GM12875 (cell line): Measurements from ENCODE around the gene LETMD1.

ENCODE experiments used
- H3K4me3 ChIP-seq: one replicate; pipeline ENCODE4 v1.5.1; 2011; ENCODE audit warnings: low read depth, low read length, control low read depth
- CTCF ChIP-seq: IDR thresholded peaks from 2 replicates; pipeline ENCODE4 v1.5.1; 2011; ENCODE audit warnings: low read depth, mild to moderate bottlenecking, control low read depth, inconsistent platforms, low read length, moderate library complexity, borderline replicate concordance; ENCODE audit not compliant: insufficient read depth

LETMD1 gene

GRCh38 chr12:51108136-51108535, 60.0 kb downstream of the LETMD1 start:
- no peak overlapping the region for H3K4me3 ChIP-seq
- no peak for TF ChIP-seq CTCF
